ENCODE results near the gene SMYD2.

The SMYD2 gene

GRCh38 chr1:214281021-214281719 is at the start of gene SMYD2:
SMYD2 (plus strand) TSS chr1:214281159; CDS start chr1:214281255, 96 bp downstream.
- TF ChIP-seq CTCF (IDR thresholded peaks at IDR 0.05; ENCODE audit: insufficient read depth, low read depth, low read length, missing control alignments), result no peak
- DNase-seq (ENCODE audit: low read depth), result peak; percentile 94
- H3K4me3 ChIP-seq (ENCODE audit: low read length), result peak within 1 kb of the TSS; percentile 66

- no peak for TF ChIP-seq CTCF (IDR thresholded peaks at IDR 0.05; ENCODE audit: insufficient read depth, low read depth, low read length, missing control alignments)
- no peak for DNase-seq (ENCODE audit: low read depth)
- H3K4me3 ChIP-seq (ENCODE audit: low read length), result no peak overlapping the region
Measured at GRCh38 chr1:214233856-214234634, 46.9 kb upstream of the SMYD2 start.

GRCh38 chr1:214234635-214235025 is 46.3 kb upstream of the SMYD2 start:
- H3K4me3 ChIP-seq (ENCODE audit: low read length), result no peak overlapping the region
- TF ChIP-seq CTCF (IDR thresholded peaks at IDR 0.05; ENCODE audit: insufficient read depth, low read depth, low read length, missing control alignments), result no peak
- DNase-seq (ENCODE audit: low read depth), result peak; percentile 52

DNA sequence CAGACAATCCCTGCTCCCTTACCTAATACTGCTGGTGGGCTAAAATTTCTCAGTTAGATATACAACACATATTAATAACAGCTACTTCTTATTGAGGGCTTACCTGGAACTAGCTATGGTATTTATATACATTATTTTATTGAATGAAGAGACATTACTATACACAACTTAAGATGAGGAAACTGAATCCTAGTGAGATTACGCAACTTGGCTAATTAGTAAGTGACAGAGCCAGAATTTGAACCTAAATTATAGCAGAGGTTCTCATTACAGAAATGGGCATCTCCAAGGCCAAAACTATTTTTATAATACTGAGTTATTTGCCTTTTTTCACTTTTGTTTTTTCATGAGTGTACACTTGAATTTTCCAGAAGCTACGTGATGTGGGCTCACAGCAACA is 44.5 kb upstream of the SMYD2 start:
- no peak for TF ChIP-seq CTCF (IDR thresholded peaks at IDR 0.05; ENCODE audit: insufficient read depth, low read depth, low read length, missing control alignments)
- no peak overlapping the region for H3K4me3 ChIP-seq (ENCODE audit: low read length)
- DNase-seq (ENCODE audit: low read depth), result no peak

GRCh38 chr1:214241060-214241459 is 39.9 kb upstream of the SMYD2 start:
- DNase-seq (ENCODE audit: low read depth), result peak; percentile 28
- no peak for TF ChIP-seq CTCF (IDR thresholded peaks at IDR 0.05; ENCODE audit: insufficient read depth, low read depth, low read length, missing control alignments)
- H3K4me3 ChIP-seq (ENCODE audit: low read length), result no peak overlapping the region

DNA sequence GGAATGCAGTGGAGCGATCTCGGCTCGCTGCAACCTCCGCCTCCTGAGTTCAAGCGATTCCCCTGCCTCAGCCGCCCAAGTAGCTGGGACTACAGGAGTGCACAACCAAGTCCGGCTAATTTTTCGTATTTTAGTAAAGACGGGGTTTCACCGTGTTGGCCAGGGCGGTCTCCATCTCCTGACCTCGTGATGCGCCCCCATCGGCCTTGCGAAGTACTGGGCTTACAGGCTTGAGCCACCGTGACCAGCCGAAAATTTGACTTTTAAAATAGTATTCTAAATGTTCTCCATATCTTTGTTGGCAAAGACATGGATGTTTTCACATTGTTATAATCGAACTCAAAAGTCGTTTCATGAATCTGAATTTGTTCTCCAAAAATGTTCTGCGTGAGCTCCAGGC is 36.7 kb upstream of the SMYD2 start:
- no peak for TF ChIP-seq CTCF (IDR thresholded peaks at IDR 0.05; ENCODE audit: insufficient read depth, low read depth, low read length, missing control alignments)
- H3K4me3 ChIP-seq (ENCODE audit: low read length), result no peak overlapping the region
- no peak for DNase-seq (ENCODE audit: low read depth)
